ENCODE results near the gene ARHGAP44.

GRCh38 chr17:12993631-12994030 is 204.3 kb downstream of the ARHGAP44 start:
- TF ChIP-seq CTCF (conservative IDR thresholded peaks at IDR 0.05; ENCODE audit: low read length), result no peak
- no peak for TF ChIP-seq EZH2phosphoT487 (IDR thresholded peaks at IDR 0.05; ENCODE audit: borderline replicate concordance, low read depth, low read length)

Measured in OCI-LY7 (cell line).